Neural crest cell (in vitro differentiated cells): ENCODE data around the gene NFXL1. TPM values are rescaled to one million over a fixed set of nuclear protein-coding genes. Genes with fewer than 3 reads are reported as not detected.

Experiments
- DNase-seq: peaks from one replicate; pipeline ENCODE4 v3.0.0; 2021; ENCODE audit warnings: low read depth, mixed read lengths, low spot score
- H3K27ac Mint-ChIP-seq: one replicate; pipeline ENCODE4 v1.8.0; 2021; ENCODE audit warnings: mild to moderate bottlenecking, mixed read lengths; ENCODE audit not compliant: unreplicated experiment
- H3K27me3 Mint-ChIP-seq: 2 replicates; pipeline ENCODE4 v1.8.0; 2021; ENCODE audit warnings: low read depth, mild to moderate bottlenecking, mixed read lengths
- H3K36me3 Mint-ChIP-seq: 2 replicates; pipeline ENCODE4 v1.8.0; 2021; ENCODE audit warnings: low read depth, mild to moderate bottlenecking, mixed read lengths
- H3K4me1 Mint-ChIP-seq: 2 replicates; pipeline ENCODE4 v1.8.0; 2021; ENCODE audit warnings: mixed read lengths
- H3K4me3 Mint-ChIP-seq: one replicate; pipeline ENCODE4 v1.8.0; 2021; ENCODE audit warnings: mild to moderate bottlenecking, mixed read lengths
- H3K9me3 Mint-ChIP-seq: 2 replicates; pipeline ENCODE4 v1.8.0; 2021; ENCODE audit warnings: mixed read lengths
- total RNA-seq: library from RNA; stranded (reverse); gene quantifications from 2 replicates; pipeline ENCODE4 v1.2.1, GENCODE V29; 2021
- TF ChIP-seq, protein P1 (sequence below): fragments of 200-600 bp; sonication (generic); conservative IDR thresholded peaks from 2 replicates; pipeline ENCODE4 v1.5.0; 2021; ENCODE audit warnings: antibody characterized with exemption, mild to moderate bottlenecking

NFXL1 gene
- total RNA-seq, 1 donor from 2014 or later = 18.5 TPM

DNA sequence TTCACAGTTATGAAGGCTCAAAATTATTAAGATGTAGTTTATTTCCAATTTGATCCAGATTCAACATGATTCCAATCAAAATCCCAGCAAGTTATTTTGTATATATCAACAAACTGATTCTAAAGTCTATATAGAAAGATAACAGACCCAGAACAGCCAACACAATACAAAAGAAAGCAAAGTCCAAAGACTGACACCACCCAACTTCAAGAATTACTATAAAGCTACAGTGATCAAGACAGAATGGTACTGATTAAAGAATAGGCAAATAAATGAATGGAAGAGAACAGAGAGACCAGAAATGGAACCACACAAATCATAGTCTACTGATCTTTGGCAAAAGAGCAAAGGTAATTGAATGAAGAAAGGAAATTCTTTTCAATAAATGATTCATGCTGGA, 34.9 kb downstream of the NFXL1 start:
- Mint-ChIP-seq H3K27ac (no peak overlapping the region), H3K36me3 (peaks cover 32% of the 10 kb centered on the region)

DNA sequence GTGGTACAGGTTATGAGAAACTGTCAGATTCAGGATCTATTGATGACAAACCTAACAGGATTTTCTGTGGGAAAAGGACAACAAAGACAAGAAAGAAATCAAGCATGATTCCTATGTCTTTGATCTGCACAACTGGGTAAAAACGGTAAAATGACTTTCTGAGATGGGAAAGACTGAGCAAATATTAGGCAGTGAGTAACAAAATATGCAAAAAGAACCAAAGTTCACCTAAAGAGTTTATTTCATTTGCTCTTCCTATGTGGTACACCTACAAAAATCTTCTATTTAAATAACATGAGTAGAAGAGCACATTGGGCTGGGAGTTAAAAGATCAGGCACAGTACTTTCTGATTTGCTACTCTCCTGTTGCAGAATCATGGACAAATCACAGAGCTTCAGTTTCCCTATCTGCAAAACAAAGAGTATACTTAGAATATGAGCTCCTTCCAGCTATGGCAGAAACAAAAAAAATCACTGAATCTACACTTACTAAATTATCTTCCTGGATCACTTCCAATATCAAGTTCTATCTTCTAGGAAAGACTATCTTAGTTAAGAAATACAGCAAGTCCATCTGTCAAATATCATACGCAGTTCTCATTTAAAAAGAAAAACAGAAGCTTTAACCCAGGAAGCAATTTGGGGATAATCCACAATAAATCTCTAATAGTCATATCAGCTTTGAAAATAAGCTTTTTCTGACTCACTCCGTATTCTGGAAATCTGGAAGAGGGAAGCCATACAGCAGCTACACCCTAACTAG, 37.4 kb downstream of the NFXL1 start:
- peaks cover 45% of the 10 kb centered on the region for H3K36me3 Mint-ChIP-seq
- H3K27me3 Mint-ChIP-seq = no peaks in the 10 kb centered on the region

More for the DNA sequence above, 34.9 kb downstream of the NFXL1 start:
- Mint-ChIP-seq H3K4me1 (no peaks in the 10 kb centered on the region), H3K27me3 (no peaks in the 10 kb centered on the region), H3K4me3 (no peak overlapping the region), H3K9me3 (peaks cover under 1% of the 10 kb centered on the region)
- TF ChIP-seq, protein P1, sequence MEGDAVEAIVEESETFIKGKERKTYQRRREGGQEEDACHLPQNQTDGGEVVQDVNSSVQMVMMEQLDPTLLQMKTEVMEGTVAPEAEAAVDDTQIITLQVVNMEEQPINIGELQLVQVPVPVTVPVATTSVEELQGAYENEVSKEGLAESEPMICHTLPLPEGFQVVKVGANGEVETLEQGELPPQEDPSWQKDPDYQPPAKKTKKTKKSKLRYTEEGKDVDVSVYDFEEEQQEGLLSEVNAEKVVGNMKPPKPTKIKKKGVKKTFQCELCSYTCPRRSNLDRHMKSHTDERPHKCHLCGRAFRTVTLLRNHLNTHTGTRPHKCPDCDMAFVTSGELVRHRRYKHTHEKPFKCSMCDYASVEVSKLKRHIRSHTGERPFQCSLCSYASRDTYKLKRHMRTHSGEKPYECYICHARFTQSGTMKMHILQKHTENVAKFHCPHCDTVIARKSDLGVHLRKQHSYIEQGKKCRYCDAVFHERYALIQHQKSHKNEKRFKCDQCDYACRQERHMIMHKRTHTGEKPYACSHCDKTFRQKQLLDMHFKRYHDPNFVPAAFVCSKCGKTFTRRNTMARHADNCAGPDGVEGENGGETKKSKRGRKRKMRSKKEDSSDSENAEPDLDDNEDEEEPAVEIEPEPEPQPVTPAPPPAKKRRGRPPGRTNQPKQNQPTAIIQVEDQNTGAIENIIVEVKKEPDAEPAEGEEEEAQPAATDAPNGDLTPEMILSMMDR = no peak
- no peak for DNase-seq

GRCh38 chr4:47876310-47876709, 38.1 kb downstream of the NFXL1 start:
- Mint-ChIP-seq H3K27ac (no peak overlapping the region), H3K27me3 (no peaks in the 10 kb centered on the region), H3K9me3 (peaks cover 12% of the 10 kb centered on the region), H3K4me3 (no peak overlapping the region), H3K36me3 (peaks cover 43% of the 10 kb centered on the region), H3K4me1 (no peaks in the 10 kb centered on the region)
- no peak for DNase-seq
- TF ChIP-seq, protein P1 = no peak

More for the DNA sequence above, 37.4 kb downstream of the NFXL1 start:
- Mint-ChIP-seq H3K9me3 (peaks cover 12% of the 10 kb centered on the region), H3K4me1 (no peaks in the 10 kb centered on the region), H3K27ac (no peak overlapping the region), H3K4me3 (no peak overlapping the region)
- DNase-seq = no peak
- TF ChIP-seq, protein P1 = no peak

- TF ChIP-seq, protein P1 = no peak
- Mint-ChIP-seq H3K4me1 (no peaks in the 10 kb centered on the region), H3K4me3 (no peak overlapping the region), H3K27me3 (no peaks in the 10 kb centered on the region), H3K9me3 (peaks cover 15% of the 10 kb centered on the region), H3K36me3 (peaks cover 51% of the 10 kb centered on the region), H3K27ac (no peak overlapping the region)
- DNase-seq = no peak
Measured at GRCh38 chr4:47873877-47874541, 40.4 kb downstream of the NFXL1 start.

GRCh38 chr4:47863486-47863885, 50.9 kb downstream of the NFXL1 start:
- Mint-ChIP-seq H3K4me1 (peaks cover 9% of the 10 kb centered on the region), H3K36me3 (peaks cover 18% of the 10 kb centered on the region), H3K27ac (no peak overlapping the region)

More at GRCh38 chr4:47863486-47863885, 50.9 kb downstream of the NFXL1 start:
- Mint-ChIP-seq H3K27me3 (no peaks in the 10 kb centered on the region), H3K9me3 (no peaks in the 10 kb centered on the region), H3K4me3 (no peak overlapping the region)
- no peak for DNase-seq
- TF ChIP-seq, protein P1 = no peak
